NCI-H2227 (cell line): Measurements from ENCODE around the gene TSC1.

Experiments used
- DNase-seq: peaks from one replicate; lab custom pipeline; 2025; ENCODE audit not compliant: unreplicated experiment; lab: John Stamatoyannopoulos, UW

TSC1 gene

GRCh38 chr9:132864277-132864676, 80.1 kb downstream of the TSC1 start:
- DNase-seq = no peak

GRCh38 chr9:132863096-132863495, 81.3 kb downstream of the TSC1 start:
- DNase-seq = no peak

DNA sequence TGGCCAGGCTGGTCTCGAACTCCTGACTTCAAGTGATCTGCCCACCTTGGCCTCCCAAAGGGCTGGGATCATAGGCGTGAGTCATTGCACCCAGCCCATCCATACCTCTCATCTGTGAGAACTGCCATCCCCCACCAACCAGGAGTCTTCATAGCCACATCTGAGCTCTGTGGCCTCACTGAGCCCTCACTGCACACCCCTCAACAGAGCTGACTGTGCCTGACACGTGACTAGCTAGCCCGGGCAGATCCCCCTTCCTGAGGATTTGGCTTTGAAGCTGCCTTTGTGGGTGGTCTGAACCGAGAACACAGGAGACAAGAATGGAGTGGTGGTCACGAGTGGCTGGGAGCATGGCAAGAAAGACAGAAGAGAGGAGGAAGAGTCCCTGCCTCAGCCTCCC, 81.9 kb downstream of the TSC1 start:
- DNase-seq = no peak

DNA sequence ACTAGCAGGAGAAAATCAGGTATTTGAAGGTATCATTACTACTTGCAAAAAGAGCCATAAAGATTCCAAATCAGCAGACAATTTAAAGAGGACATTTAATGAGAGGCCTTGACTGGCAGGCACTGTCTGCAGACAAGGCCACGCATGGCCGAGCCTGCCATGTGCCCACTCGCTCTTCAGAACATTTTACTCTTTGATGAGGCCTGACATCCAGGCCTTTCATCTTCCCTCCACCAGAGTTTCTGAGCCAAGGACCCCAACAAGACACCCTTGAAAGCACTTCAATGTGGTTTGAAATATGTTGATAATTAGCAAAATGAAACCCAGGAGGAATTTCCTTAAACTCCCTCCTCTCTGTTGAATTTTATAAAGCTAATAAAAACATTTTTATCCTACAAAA, 82.8 kb downstream of the TSC1 start:
- no peak for DNase-seq

DNA sequence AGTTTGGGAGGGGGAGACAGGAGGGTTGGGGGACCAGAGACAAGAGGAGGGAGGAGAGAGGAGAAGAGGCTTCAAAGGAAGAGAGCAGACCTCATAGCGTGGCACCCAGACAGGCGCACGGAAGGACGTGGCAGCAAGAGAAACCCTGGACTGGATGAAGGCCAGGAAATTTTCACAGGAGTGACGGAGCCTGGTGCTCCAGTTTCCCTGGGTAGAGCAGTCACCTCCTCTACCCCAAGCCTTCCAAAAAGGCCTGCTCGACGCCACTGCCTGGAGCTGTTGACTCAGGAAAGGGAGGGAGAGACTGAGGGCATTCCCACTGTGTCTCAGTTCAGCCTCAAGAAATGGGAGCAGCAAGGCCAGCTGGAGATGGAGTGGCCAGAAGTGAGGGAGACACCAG, 85.7 kb downstream of the TSC1 start:
- no peak for DNase-seq

DNA sequence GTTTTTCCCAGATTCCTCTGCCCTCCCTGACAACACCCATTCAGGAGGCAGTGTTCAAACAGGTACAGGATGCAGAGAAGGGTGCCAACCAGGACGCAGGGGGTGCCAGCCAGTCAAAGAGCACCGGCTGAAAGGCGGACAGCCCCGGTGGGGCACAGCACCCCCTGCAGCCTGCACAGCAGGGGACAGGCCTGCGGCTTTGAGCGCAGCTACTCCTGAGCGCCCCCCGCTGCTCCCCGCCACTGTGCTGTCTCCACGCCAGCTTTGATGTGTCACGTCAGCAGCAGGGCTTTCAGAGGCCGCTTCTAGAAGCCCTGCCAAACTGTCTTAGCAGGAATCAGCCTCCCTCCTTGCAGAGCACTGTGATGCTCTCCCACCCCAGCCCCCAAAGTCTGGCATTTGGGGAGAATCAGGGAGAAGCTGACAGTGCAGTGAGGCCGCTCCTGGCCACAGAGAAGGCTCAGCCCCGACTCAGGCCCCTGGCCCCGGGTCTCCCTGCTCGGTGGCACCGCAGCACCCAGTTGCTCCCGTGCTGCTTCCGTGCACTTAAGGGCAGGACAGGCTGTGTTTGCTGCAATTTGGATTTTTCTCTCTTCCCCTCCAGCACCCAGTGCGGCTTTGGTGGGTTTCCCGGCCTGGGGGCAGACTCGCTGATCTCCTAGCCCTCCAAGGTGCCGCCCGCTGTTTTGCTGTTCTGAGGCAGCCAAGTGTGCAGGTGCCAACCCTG, 86.6 kb downstream of the TSC1 start:
- DNase-seq = no peak

- no peak for DNase-seq
These were observed 87.4 kb downstream of the TSC1 start for GRCh38 chr9:132857031-132857430.

DNA sequence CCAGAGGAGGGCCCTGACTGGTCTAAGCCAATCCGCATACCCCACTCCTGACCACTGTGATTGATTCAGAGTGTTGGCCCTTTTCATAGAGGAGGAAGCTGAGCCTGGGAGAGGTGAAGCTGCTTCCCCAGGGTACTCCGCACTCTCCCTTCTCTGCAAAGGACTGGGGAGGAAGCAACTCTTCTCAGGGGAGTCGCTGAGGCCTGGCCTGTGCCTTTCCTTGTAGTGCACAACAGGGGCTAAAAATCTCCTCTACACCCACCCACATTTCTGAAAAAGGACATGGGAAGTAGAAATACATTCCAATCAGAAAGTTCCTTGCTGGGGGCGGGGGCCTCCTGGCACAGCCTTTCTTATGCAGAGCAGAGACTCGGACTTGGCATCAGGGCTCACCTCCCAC, 88.5 kb downstream of the TSC1 start:
- DNase-seq = no peak

DNA sequence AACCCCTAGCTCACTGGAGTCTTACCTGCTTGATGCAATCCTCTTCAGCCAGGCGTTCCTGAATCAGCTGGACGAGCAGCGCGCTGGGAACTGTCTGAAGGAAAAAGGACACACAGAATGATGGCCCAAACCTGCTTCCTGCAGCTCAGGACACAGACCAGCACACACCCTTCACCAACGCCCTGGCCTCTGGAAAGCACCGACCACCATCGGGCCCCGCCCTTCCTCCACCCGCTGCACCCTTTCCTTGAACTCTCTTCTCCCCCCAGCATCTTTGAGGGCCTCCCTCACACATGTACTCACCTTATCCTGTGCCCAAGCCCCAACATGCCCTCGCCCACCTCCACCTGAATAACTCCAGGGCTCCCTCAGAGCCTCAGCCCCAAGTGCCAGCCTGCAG, 89.6 kb downstream of the TSC1 start:
- DNase-seq = no peak

- DNase-seq = no peak
These were observed 90.9 kb downstream of the TSC1 start for GRCh38 chr9:132853482-132853881.

DNA sequence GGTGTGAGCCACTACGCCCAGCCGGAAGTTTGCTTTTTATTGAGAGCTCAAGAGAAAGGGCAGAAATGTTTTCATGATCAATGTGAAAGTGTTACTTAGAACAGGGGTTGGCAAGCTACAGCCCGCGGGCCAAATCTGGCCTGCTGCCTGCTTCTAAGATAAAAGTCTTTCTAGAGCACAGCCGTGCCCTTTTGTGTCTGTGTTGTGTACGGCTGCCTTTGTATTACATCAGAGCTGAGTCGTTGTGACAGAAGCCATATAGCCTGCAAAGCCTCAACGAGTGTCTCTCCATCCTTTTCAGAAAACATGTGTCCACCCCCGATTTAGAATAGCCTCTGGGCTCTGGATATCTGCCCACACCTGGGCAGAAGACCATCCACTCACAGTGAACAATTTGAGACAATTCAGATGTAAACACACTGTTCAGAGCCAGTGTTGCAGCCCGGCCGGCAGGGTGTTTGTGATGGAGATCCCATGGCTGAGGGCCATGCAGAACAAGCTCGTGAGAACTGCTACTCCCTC, 95.2 kb downstream of the TSC1 start:
- DNase-seq = no peak

DNA sequence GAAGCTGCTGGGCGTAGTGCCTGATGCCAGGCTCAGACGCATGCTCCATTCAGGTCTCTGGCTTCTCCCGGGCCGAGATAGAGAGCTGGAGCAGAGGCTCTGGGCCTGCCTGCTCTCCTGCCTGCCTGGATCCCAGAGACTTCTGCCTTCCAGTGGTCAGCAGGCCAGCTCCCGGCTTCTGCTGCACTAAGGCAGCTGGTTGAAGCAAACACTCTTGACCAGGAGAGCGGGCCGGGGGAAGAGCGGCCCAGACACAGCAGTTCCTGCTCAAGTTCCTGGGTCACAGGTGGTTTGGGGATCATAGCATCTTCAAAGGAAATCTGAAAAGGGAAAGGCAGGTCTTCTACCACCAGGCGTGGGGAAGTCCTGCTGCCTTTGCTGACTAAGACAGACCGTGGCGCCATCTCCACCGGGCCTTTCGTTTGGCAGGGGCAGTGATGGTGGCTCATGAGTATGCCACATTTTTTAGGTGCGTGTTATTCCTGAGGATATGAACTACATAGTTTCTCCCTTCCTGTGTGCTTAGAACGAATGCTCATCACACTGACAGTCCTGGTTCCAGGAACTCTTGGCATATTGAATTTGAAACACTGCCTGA, 97.4 kb downstream of the TSC1 start:
- no peak for DNase-seq

DNA sequence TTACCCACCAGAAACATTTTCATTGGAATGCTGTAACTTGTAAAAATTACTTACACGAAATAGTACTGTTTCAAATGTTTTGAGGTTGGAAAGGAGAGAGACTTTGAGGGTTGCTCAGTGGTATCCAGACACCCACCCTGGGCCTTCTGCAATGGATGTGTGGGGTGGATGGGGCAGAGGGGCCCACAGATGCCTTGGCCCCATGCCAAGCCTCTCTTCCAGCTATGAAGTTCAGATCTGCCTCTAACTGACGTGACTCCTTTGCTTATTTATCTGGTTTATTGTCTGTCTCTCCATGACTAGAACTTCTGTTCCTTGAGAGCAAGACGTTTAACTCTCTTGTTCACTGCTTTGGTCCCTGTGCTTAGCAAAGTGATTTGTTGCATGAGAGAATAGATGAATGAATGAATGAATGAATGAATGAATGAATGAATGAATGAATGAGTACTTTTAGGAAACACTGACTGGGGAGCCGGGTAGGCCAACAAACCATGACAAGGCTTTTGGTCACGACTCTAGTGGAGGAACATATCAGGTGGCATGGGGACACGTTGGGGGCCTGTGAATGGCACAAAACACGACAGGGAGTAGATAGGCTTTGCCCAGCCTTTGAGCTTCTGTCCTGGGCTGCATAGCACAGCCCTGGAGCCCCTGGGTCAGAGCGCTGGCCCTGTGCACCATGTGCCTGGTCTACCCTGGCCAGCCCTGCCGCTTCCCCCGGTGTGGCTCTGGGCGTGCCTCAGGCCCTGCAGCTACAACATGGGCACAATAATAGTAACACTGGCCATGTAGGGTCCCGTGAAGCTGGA, 98.1 kb downstream of the TSC1 start:
- no peak for DNase-seq

- no peak for DNase-seq
These were observed 102.0 kb downstream of the TSC1 start for GRCh38 chr9:132842124-132843044.
